ENCODE data around the gene SLC15A4. TPM values are rescaled to one million over a fixed set of nuclear protein-coding genes. Genes with fewer than 3 reads are reported as not detected.

The SLC15A4 gene
- total and polyA plus RNA-seq, 10 donors, result 19.0 to 92.4 (median 43.5) TPM

GRCh38 chr12:128814411-128815261, 9.1 kb downstream of the SLC15A4 start:
- DNase-seq, result no peak
- Histone ChIP-seq H3K4me1 (peaks cover 51 to 100% (median 74%) of the 10 kb centered on the region in 6 donors), H3K36me3 (peaks cover 0 to 49% (median 16%) of the 10 kb centered on the region in 6 donors), H3K4me3 (no peak overlapping the region), H3K9me3 (no peaks in the 10 kb centered on the region), H3K27ac (peak overlapping the region in 3 of 8 donors; percentile 30 to 95 (median 32)), H3K27me3 (replicated peaks in 1 of 7) (no peaks in the 10 kb centered on the region)
- intact Hi-C loops (cut with DNase I; ENCODE audit: low total_unique reads), result no loop called here
- WGBS, 5 donors, result 92 to 94% (median 93%) methylated on average over 25 of the region's 25 CpGs
- TF ChIP-seq POLR2A (IDR thresholded peaks at IDR 0.05) (no peak), CTCF (IDR thresholded peaks at IDR 0.05 in 8 of 11, conservative IDR thresholded peaks at IDR 0.05 in 3 of 11) (no peak), POLR2AphosphoS5 (IDR thresholded peaks at IDR 0.05) (no peak)

- 72 to 81% (median 73%) methylated on average over 10 of the region's 10 CpGs for WGBS, 5 donors
- intact Hi-C loops (cut with DNase I; ENCODE audit: low total_unique reads), result no loop called here
- peaks cover 51 to 100% (median 68%) of the 10 kb centered on the region in 6 donors for H3K4me1 ChIP-seq
- H3K36me3 ChIP-seq, result peaks cover 0 to 50% (median 19%) of the 10 kb centered on the region in 6 donors
- H3K4me3 ChIP-seq, result no peak overlapping the region
- no peaks in the 10 kb centered on the region for H3K9me3 ChIP-seq
- DNase-seq, result no peak
- no peak for TF ChIP-seq POLR2A (IDR thresholded peaks at IDR 0.05)
- TF ChIP-seq CTCF (IDR thresholded peaks at IDR 0.05 in 8 of 11, conservative IDR thresholded peaks at IDR 0.05 in 3 of 11), result no peak
- TF ChIP-seq POLR2AphosphoS5 (IDR thresholded peaks at IDR 0.05), result no peak
- H3K27me3 ChIP-seq (replicated peaks in 1 of 7), result no peaks in the 10 kb centered on the region
- peak overlapping the region in 2 of 8 donors; percentile 32 to 47 for H3K27ac ChIP-seq
Observed at GRCh38 chr12:128813883-128814282, 9.9 kb downstream of the SLC15A4 start.

GRCh38 chr12:128813392-128813791, 10.4 kb downstream of the SLC15A4 start:
- TF ChIP-seq POLR2AphosphoS5 (IDR thresholded peaks at IDR 0.05) (no peak), POLR2A (IDR thresholded peaks at IDR 0.05) (no peak), CTCF (IDR thresholded peaks at IDR 0.05 in 8 of 11, conservative IDR thresholded peaks at IDR 0.05 in 3 of 11) (no peak)
- peaks cover 46 to 100% (median 63%) of the 10 kb centered on the region in 6 donors for H3K4me1 ChIP-seq

GRCh38 chr12:128811806-128812205, 12.0 kb downstream of the SLC15A4 start:
- TF ChIP-seq POLR2A (IDR thresholded peaks at IDR 0.05) (no peak), CTCF (IDR thresholded peaks at IDR 0.05 in 8 of 11, conservative IDR thresholded peaks at IDR 0.05 in 3 of 11) (no peak), POLR2AphosphoS5 (IDR thresholded peaks at IDR 0.05) (no peak)
- DNase-seq, result no peak
- H3K9me3 ChIP-seq, result no peaks in the 10 kb centered on the region
- H3K4me3 ChIP-seq, result peak overlapping the region in 1 of 8 donors; percentile 35
- H3K4me1 ChIP-seq, result peaks cover 31 to 99% (median 50%) of the 10 kb centered on the region in 6 donors
- H3K36me3 ChIP-seq, result peaks cover 0 to 70% (median 37%) of the 10 kb centered on the region in 6 donors
- peak overlapping the region in 5 of 8 donors; percentile 1 to 88 (median 67) for H3K27ac ChIP-seq
- intact Hi-C loops (cut with DNase I; ENCODE audit: low total_unique reads), result no loop called here
- WGBS, 5 donors, result 67 to 77% (median 72%) methylated on average over 9 of the region's 9 CpGs
- no peaks in the 10 kb centered on the region for H3K27me3 ChIP-seq (replicated peaks in 1 of 7)

More at GRCh38 chr12:128813392-128813791, 10.4 kb downstream of the SLC15A4 start:
- Histone ChIP-seq H3K4me3 (no peak overlapping the region), H3K9me3 (no peaks in the 10 kb centered on the region), H3K27ac (peak overlapping the region in 3 of 8 donors; percentile 32 to 67 (median 47)), H3K36me3 (peaks cover 0 to 55% (median 24%) of the 10 kb centered on the region in 6 donors), H3K27me3 (replicated peaks in 1 of 7) (no peaks in the 10 kb centered on the region)
- intact Hi-C loops (cut with DNase I; ENCODE audit: low total_unique reads), result no loop called here
- DNase-seq, result no peak
- WGBS, 5 donors, result 94 to 97% (median 96%) methylated on average over 10 of the region's 10 CpGs

All from spleen (tissue), 11 donors.